B cell (primary cell): Measurements from ENCODE around the gene CENPV.

ENCODE experiments used
- EZH2 ChIP-seq: IDR thresholded peaks from 2 replicates; pipeline ENCODE4 v1.6.1; 2012; ENCODE audit warnings: borderline replicate concordance, low read depth, mild to moderate bottlenecking, moderate library complexity, low read length; ENCODE audit not compliant: insufficient read depth, poor library complexity, severe bottlenecking
- TF ChIP-seq, protein P1 (sequence below): fragments of 200-600 bp; IDR thresholded peaks from one replicate; pipeline ENCODE4 v1.8.0; 2022; ENCODE audit warnings: antibody characterized with exemption, mild to moderate bottlenecking

DNA sequence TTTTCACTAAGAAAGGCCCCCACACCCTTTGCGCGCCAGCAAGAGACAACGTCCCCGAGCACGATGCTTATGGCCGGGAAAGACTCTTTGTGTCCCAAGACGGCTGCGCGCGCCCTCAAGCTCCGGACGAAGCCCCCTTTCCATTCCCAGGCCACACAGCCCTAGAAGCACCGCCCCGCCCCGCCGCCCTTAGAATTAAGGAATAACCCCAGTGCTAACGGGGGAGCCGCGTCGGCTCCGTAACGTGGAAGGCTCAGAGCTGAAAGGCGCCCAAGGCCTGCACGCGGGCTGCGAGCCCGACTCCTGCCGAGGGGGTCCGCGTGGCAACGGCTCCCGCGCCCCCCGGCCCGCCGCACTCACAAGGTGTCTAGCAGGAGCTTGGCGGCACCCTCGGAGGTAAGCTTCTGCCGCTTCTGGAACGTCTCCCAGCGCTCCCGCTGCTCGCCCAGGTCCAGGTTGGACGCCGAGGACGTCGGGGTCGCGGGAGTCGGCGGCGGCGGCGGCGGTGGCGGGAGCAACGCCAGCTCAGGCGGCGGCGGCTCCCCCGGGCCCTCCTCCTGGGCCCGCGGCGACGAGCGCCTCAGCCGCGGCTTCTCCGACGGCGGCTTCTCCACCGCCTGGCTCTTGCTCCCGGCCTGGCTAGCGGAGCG, 477 bp downstream of the CENPV start:
- TF ChIP-seq, protein P1, sequence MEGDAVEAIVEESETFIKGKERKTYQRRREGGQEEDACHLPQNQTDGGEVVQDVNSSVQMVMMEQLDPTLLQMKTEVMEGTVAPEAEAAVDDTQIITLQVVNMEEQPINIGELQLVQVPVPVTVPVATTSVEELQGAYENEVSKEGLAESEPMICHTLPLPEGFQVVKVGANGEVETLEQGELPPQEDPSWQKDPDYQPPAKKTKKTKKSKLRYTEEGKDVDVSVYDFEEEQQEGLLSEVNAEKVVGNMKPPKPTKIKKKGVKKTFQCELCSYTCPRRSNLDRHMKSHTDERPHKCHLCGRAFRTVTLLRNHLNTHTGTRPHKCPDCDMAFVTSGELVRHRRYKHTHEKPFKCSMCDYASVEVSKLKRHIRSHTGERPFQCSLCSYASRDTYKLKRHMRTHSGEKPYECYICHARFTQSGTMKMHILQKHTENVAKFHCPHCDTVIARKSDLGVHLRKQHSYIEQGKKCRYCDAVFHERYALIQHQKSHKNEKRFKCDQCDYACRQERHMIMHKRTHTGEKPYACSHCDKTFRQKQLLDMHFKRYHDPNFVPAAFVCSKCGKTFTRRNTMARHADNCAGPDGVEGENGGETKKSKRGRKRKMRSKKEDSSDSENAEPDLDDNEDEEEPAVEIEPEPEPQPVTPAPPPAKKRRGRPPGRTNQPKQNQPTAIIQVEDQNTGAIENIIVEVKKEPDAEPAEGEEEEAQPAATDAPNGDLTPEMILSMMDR, result no peak
- TF ChIP-seq EZH2, result no peak
